AG09309 (cell line): ENCODE results near the gene FRRS1.
A peak's percentile ranks its signal among the peaks of the same experiment; 100 is the strongest.

Experiments
- DNase-seq: peaks from one replicate; pipeline ENCODE4 v3.0.0-alpha.2; 2010; ENCODE audit warnings: low read depth
- H3K4me3 ChIP-seq: 2 replicates; pipeline ENCODE4 v1.5.1; 2011; ENCODE audit warnings: mild to moderate bottlenecking, low read depth, low read length, moderate library complexity; ENCODE audit not compliant: control insufficient read depth
- TF ChIP-seq, protein P1 (sequence below): IDR thresholded peaks from 2 replicates; pipeline ENCODE4 v1.5.1; 2011; ENCODE audit warnings: mild to moderate bottlenecking, low read depth, low read length, inconsistent platforms; ENCODE audit not compliant: insufficient read depth, control insufficient read depth; ENCODE audit errors: missing control alignments

FRRS1 gene

DNA sequence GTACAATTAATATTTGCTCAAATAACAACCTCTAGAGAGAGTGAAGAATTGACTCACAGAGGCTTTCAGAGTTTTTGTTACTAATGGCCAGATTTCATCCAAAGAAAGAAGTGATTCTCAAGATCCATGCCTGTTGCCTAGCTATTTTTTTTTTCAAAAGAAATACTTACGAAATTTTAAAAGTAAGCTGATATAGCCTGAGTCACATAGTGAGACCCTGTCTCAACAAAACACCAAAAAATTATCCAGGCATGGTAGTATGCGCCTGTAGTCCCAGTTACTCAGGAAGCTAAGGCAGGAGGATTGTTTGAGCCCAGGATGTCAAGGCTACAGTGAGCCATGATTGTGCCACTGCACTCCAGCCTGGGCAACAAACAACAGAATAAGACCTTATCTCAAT lies 105.9 kb downstream of the FRRS1 start:
- DNase-seq: no peak
- TF ChIP-seq, protein P1, sequence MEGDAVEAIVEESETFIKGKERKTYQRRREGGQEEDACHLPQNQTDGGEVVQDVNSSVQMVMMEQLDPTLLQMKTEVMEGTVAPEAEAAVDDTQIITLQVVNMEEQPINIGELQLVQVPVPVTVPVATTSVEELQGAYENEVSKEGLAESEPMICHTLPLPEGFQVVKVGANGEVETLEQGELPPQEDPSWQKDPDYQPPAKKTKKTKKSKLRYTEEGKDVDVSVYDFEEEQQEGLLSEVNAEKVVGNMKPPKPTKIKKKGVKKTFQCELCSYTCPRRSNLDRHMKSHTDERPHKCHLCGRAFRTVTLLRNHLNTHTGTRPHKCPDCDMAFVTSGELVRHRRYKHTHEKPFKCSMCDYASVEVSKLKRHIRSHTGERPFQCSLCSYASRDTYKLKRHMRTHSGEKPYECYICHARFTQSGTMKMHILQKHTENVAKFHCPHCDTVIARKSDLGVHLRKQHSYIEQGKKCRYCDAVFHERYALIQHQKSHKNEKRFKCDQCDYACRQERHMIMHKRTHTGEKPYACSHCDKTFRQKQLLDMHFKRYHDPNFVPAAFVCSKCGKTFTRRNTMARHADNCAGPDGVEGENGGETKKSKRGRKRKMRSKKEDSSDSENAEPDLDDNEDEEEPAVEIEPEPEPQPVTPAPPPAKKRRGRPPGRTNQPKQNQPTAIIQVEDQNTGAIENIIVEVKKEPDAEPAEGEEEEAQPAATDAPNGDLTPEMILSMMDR: no peak
- H3K4me3 ChIP-seq: no peak overlapping the region

DNA sequence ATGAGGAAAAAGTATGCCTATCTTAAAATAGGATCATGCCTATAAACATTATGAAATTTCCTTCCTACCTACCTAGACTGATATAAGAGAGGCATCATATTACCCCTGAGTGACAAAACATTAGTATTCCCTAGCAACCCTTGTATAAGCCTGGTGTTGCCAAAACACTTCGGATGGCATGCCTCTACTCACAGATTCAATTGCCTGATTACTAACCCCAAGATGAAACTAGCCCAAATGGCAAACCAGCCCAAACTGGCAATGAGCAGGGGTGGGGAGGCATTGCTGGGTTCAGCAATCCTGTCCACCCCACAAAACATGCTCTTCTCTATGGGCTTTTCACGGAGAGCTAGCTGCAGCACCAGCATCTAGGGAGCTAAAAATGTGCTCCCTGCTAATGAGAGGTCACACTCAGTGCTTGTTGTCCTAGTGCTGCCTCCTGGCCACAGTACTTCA lies 106.7 kb downstream of the FRRS1 start:
- TF ChIP-seq, protein P1: no peak
- peak; percentile 31 for DNase-seq
- H3K4me3 ChIP-seq: no peak overlapping the region
